Epithelial cell of proximal tubule (primary cell): ENCODE measurements around the gene GRIN2D. TPM values are rescaled to one million over a fixed set of nuclear protein-coding genes. Genes with fewer than 3 reads are reported as not detected.

Experiments
- DNase-seq: peaks from one replicate; pipeline ENCODE4 v3.0.0-alpha.2; 2011; ENCODE audit warnings: low read depth
- H3K4me3 ChIP-seq: 2 replicates; pipeline ENCODE4 v1.5.1; 2011; ENCODE audit warnings: low read depth, mild to moderate bottlenecking, low read length
- CTCF ChIP-seq: conservative IDR thresholded peaks from 2 replicates; pipeline ENCODE4 v1.5.1; 2012; ENCODE audit warnings: low read depth, mild to moderate bottlenecking, low read length
- total RNA-seq: library from RNA; depleted of rRNA; stranded (reverse); fragments of >200 nt; gene quantifications from 2 replicates; pipeline ENCODE4 v1.2.3, GENCODE V29; 2015

GRIN2D gene
- total RNA-seq, 1 donor from 2014 or later, result 0.98 TPM

- TF ChIP-seq CTCF, result no peak
- DNase-seq, result peak; percentile 74
- H3K4me3 ChIP-seq, result peak within 1 kb of the TSS; percentile 83
Measured at GRCh38 chr19:48363810-48364597, 29.5 kb upstream of the GRIN2D start, which contains the start of the genes SYNGR4 and TMEM143. TSS of gene SYNGR4 (plus strand) at chr19:48364367. CDS start at chr19:48365843, 1,476 bp downstream. TSS of gene TMEM143 (minus strand) at chr19:48363940. CDS start at chr19:48363920, 20 bp downstream.

GRCh38 chr19:48364598-48365348 lies 28.7 kb upstream of the GRIN2D start:
- H3K4me3 ChIP-seq, result peak overlapping the region; percentile 83
- TF ChIP-seq CTCF, result no peak
- no peak for DNase-seq

GRCh38 chr19:48365602-48366001 lies 27.9 kb upstream of the GRIN2D start:
- H3K4me3 ChIP-seq, result no peak overlapping the region
- TF ChIP-seq CTCF, result no peak
- no peak for DNase-seq

GRCh38 chr19:48367855-48368254 lies 25.6 kb upstream of the GRIN2D start:
- no peak overlapping the region for H3K4me3 ChIP-seq
- no peak for DNase-seq
- TF ChIP-seq CTCF, result no peak

GRCh38 chr19:48368936-48369335 lies 24.5 kb upstream of the GRIN2D start:
- no peak for TF ChIP-seq CTCF
- no peak overlapping the region for H3K4me3 ChIP-seq

GRCh38 chr19:48370955-48371354 lies 22.5 kb upstream of the GRIN2D start:
- no peak for TF ChIP-seq CTCF
- DNase-seq, result no peak
- no peak overlapping the region for H3K4me3 ChIP-seq

More at GRCh38 chr19:48368936-48369335, 24.5 kb upstream of the GRIN2D start:
- no peak for DNase-seq
